ENCODE results near the gene LZTS3. TPM values are rescaled to one million over a fixed set of nuclear protein-coding genes. Genes with fewer than 3 reads are reported as not detected.

Gene LZTS3
- total RNA-seq, 1 donor from 2014 or later: 11.3 TPM

- TF ChIP-seq CTCF (IDR thresholded peaks at IDR 0.05; ENCODE audit: insufficient read depth, low read length, severe bottlenecking): no peak
- Histone ChIP-seq H3K27me3 (ENCODE audit: control insufficient read depth, insufficient read depth, low read length) (no peaks in the 10 kb centered on the region), H3K36me3 (ENCODE audit: control insufficient read depth, insufficient read depth, low read length) (peaks cover 49% of the 10 kb centered on the region), H3K4me3 (ENCODE audit: low read depth, low read length) (no peak overlapping the region)
- DNase-seq (ENCODE audit: low read depth): no peak
- no peak for FAIRE-seq
Measured at GRCh38 chr20:3194617-3195280, 21.4 kb upstream of the LZTS3 start.

- DNase-seq (ENCODE audit: low read depth): no peak
- TF ChIP-seq CTCF (IDR thresholded peaks at IDR 0.05; ENCODE audit: insufficient read depth, low read length, severe bottlenecking): no peak
- Histone ChIP-seq H3K27me3 (ENCODE audit: control insufficient read depth, insufficient read depth, low read length) (no peaks in the 10 kb centered on the region), H3K36me3 (ENCODE audit: control insufficient read depth, insufficient read depth, low read length) (peaks cover 43% of the 10 kb centered on the region), H3K4me3 (ENCODE audit: low read depth, low read length) (no peak overlapping the region)
- FAIRE-seq: no peak
Measured at GRCh38 chr20:3193806-3194616, 20.7 kb upstream of the LZTS3 start.

- no peak for DNase-seq (ENCODE audit: low read depth)
Measured at GRCh38 chr20:3192226-3193015, 19.1 kb upstream of the LZTS3 start.

GRCh38 chr20:3190681-3191111, 17.3 kb upstream of the LZTS3 start:
- no peak for DNase-seq (ENCODE audit: low read depth)
- Histone ChIP-seq H3K4me3 (ENCODE audit: low read depth, low read length) (no peak overlapping the region), H3K27me3 (ENCODE audit: control insufficient read depth, insufficient read depth, low read length) (no peaks in the 10 kb centered on the region), H3K36me3 (ENCODE audit: control insufficient read depth, insufficient read depth, low read length) (peaks cover 40% of the 10 kb centered on the region)
- TF ChIP-seq CTCF (IDR thresholded peaks at IDR 0.05; ENCODE audit: insufficient read depth, low read length, severe bottlenecking): no peak
- no peak for FAIRE-seq

More at GRCh38 chr20:3192226-3193015, 19.1 kb upstream of the LZTS3 start:
- Histone ChIP-seq H3K4me3 (ENCODE audit: low read depth, low read length) (no peak overlapping the region), H3K36me3 (ENCODE audit: control insufficient read depth, insufficient read depth, low read length) (peaks cover 42% of the 10 kb centered on the region), H3K27me3 (ENCODE audit: control insufficient read depth, insufficient read depth, low read length) (no peaks in the 10 kb centered on the region)
- no peak for TF ChIP-seq CTCF (IDR thresholded peaks at IDR 0.05; ENCODE audit: insufficient read depth, low read length, severe bottlenecking)
- peak; percentile 91 for FAIRE-seq

- no peak overlapping the region for H3K4me3 ChIP-seq (ENCODE audit: low read depth, low read length)
- no peak for TF ChIP-seq CTCF (IDR thresholded peaks at IDR 0.05; ENCODE audit: insufficient read depth, low read length, severe bottlenecking)
- no peak for DNase-seq (ENCODE audit: low read depth)
- H3K27me3 ChIP-seq (ENCODE audit: control insufficient read depth, insufficient read depth, low read length): no peaks in the 10 kb centered on the region
- peaks cover 31% of the 10 kb centered on the region for H3K36me3 ChIP-seq (ENCODE audit: control insufficient read depth, insufficient read depth, low read length)
- no peak for FAIRE-seq
Measured at GRCh38 chr20:3189561-3190131, 16.3 kb upstream of the LZTS3 start.

Measured in bronchial epithelial cell (primary cell).